GM18868 (cell line): Measurements from ENCODE around the gene SDHC.
"Not testable (repeated sequence)": the region's sequence is repeated elsewhere in the genome, so short reads cannot be mapped to it uniquely, and the experiment has no call there.

Experiments used
- ATAC-seq: cut with Tn5 transposase; IDR thresholded peaks from one replicate; pipeline ENCODE4 v1.9.1; 2021; ENCODE audit warnings: mild to moderate bottlenecking, moderate library complexity; ENCODE audit not compliant: unreplicated experiment

SDHC gene

DNA sequence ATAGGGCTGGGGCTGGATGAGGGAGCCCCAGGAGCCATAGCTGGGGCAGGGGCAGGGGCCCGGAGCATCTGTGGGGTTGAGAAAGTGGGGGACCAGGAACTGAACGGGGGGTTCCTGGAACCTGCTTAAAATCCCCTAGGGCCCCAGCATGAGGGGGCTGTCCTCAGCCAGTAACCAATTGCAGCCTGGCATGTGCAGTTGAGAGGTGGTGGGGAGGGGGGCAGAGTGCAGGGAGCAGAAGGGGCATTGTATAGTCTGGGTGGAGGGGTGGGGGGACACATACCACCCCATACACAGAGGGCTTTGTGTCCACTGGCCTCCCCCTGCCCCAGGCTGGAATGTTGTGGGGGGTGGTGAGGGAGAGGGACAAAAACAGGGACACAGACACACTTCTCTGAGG, 4.3 kb upstream of the SDHC start, which contains the start of gene MPZ:
MPZ (minus strand) TSS at position 101 of the 400 bp plus-strand sequence; CDS start at position 38, 63 bp downstream.
- ATAC-seq: no peak

DNA sequence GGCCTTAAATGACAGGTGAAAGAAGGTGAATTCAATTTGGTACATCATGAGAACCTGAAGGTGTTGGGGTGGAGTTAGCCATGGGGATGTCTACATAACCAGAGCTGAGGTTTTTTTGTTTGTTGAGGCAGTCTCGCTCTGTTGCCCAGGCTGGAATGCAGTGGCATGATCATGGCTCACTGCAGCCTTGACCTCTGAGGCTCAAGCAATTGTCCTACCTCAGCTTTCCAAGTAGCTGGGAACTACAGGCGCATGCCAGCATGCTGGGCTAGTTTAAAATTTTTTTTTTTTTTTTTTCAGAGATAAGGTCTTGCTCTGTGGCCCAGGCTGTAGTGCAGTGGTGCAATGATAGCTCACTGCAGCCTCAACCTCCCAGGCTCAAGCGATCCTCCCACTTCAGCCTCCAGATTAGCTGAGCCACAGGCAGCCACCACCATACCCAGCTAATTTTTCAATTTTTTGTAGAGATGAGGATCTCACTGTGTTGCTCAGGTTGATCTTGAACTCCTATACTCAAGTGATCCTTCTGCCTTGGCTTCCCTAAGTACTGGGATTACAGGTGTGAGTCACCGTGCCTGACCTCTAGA, 2.5 kb upstream of the SDHC start:
- no peak for ATAC-seq

GRCh38 chr1:161313554-161314200, 504 bp upstream of the SDHC start:
- ATAC-seq: peak; percentile 24

DNA sequence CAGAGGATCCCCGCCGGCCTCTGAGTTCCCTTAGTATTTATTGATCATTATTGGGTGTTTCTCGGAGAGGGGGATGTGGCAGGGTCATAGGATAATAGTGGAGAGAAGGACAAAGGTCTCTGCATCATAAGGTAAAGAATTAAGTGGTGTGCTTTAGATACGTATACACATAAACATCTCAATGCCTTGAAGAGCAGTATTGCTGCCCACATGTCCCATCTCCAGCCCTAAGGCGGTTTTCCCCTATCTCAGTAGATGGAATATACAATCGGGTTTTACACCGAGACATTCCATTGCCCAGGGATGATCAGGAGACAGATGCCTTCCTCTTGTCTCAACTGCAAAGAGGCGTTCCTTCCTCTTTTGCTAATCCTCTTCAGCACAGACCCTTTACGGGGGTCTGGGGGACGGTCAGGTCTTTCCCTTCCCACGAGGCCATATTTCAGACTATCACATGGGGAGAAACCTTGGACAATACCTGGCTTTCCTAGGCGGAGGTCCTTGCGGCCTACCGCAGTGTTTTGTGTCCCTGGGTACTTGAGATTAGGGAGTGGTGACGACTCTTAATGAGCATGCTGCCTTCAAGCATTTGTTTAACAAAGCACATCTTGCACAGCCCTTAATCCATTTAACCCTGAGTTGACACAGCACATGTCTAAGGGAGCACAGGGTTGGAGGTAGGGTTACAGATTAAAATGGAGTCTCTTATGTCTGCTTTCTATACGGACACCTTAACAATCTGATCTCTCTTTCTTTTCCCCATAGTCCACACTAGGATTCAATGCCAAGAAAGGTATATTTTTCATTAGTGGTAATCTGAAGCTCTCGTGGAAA, 1.9 kb downstream of the SDHC start:
- not testable (repeated sequence) for ATAC-seq

DNA sequence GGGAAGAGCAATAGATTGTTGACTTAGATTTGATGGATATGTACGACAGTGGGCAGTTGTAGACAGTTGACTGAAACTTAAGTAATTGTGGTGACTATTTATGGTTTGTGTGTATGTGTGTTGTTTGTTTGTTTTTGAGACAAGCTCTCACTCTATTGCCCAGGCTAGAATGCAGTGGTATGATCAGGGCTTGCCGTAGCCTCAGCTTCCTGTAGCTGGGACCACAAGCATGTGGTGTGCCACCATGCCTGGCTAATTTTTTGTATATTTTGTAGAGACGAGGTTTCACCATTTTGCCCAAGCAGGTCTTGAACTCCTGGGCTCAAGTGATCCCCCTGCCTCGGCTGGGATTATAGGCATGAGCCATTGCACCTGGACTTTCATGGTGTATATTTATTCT, 9.8 kb downstream of the SDHC start:
- ATAC-seq: no peak

GRCh38 chr1:161330346-161330745, 16.2 kb downstream of the SDHC start:
- no peak for ATAC-seq

DNA sequence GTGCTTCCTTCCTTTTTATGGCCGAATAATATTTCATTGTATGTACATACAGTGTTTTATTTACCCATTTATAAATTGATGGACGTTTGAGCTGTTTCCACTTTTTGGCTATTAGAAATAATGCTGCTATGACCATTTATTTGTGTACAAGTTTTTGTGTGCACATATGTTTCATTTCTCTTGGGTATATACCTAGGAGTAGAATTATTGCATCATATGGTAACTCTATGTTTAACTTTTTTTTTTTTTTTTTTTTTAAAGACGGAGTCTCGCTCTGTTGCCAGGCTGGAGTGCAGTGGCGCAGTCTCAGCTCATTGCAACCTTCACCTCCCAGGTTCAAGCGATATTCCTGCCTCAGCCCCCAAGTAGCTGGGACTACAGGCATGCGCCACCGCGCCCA, 19.0 kb downstream of the SDHC start:
- no peak for ATAC-seq

DNA sequence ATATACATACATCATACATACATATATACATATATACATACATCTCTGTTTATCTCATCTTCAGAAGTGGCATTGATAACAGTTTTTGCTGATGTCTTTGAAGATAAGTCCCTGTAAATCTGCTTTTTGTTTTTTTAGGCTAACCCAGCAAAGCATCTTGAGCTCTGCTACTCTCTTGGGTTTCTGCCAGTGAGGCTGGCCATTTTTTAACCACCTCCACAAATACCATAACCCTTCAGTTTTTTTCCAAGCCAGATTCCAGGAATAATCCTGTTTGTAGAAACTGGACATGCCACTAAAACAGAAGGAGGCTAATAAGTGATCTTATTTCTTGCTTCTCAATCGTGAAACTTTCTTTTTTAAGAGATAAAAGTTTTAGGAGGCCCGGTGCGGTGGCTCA, 21.6 kb downstream of the SDHC start:
- no peak for ATAC-seq

DNA sequence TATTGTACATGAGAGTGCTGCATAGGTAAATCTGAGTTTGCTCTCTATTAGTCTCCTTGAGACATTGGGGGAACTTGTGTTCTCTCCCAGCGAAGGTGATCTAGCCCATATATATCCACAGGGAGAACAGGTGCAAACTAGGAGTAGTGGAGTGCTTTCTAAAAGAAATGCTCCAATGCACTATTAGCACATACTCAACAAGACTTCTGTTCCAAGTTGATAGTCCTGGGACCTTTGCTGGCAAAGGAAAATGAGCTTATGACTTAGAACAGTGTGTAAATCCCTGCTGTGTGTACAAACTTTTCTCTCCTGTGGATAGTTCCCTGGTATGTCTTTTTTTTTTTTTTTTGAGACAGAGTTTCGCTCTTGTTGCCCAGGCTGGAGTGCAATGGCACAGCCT, 28.0 kb downstream of the SDHC start:
- no peak for ATAC-seq

- ATAC-seq: no peak
These were observed 28.6 kb downstream of the SDHC start for GRCh38 chr1:161342821-161343220.

- no peak for ATAC-seq
These were observed 36.5 kb downstream of the SDHC start for GRCh38 chr1:161350671-161351070.

GRCh38 chr1:161351482-161351881, 37.3 kb downstream of the SDHC start:
- ATAC-seq: no peak

DNA sequence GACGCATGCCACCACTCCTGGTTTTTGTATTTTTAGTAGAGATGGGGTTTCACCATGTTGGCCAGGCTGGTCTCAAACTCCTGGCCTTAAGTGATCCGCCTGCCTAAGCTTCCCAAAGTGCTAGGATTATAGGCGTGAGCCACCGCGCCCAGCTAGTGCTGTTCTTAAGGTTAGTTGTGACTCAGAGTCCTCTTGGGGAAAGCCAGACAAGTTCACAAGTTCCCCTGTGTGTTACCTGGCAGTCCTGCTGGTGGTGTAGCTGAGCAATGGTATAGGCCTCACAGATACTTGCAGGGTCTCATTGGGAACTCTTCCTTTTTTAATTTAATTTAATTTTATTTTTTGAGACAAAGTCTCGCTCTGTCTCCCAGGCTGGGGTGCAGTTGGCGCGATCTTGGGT, 42.9 kb downstream of the SDHC start:
- ATAC-seq: no peak

DNA sequence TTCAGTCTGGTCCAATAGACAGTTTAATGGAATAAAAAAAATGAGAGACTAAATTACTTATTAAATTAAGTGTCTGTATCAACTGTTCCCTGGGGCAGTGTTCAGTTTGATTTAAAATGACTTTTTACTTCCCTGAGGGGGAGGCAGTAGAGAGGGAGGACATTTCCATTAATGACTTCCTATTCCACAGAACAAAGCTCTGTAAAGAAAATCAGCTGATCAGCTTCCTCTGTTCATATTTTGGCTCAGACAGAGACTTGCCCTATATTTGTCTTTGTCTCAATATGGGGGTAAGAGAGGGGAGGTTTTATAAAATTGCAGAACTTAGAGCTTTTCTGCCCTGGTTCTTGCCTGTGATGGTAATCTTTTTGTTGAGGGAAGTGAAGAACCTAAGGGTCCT, 45.1 kb downstream of the SDHC start:
- no peak for ATAC-seq

DNA sequence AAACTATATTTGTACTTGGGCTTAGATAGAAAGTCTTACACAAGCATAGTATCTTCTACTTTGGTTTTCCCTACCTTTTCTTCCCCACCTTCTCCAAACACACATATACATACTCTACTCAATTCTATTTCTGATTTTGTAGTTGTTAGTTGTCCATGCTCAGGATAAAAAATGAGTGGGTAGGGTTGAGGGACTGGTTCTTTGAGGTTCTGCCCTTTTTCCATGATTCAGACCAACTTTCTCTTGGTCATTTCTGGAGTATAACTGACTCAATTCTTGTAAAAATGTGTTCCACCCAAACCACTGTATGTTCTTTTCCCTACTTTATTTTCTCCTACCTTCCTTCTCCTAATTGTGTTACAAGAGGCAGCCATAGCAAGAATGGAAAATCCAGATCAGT, 50.2 kb downstream of the SDHC start:
- no peak for ATAC-seq

DNA sequence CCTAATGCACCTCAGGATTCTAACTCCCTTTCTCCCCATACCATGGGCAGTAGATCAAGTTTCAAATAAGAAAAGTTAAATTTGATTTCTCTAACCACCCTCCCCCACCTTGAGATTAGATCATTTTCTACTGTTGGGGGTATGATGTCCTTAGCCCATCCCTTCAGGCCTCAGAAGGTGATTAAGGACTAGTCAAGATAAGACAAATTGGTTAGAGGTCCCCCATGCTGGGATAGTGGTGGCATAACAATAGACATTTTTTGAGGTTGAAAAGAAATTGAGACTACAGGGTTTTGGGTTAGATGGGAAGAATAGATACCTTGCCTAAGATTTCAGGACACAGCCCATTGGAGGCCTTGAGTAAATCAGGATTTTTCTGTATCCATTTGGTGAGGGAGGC, 51.0 kb downstream of the SDHC start:
- ATAC-seq: no peak

DNA sequence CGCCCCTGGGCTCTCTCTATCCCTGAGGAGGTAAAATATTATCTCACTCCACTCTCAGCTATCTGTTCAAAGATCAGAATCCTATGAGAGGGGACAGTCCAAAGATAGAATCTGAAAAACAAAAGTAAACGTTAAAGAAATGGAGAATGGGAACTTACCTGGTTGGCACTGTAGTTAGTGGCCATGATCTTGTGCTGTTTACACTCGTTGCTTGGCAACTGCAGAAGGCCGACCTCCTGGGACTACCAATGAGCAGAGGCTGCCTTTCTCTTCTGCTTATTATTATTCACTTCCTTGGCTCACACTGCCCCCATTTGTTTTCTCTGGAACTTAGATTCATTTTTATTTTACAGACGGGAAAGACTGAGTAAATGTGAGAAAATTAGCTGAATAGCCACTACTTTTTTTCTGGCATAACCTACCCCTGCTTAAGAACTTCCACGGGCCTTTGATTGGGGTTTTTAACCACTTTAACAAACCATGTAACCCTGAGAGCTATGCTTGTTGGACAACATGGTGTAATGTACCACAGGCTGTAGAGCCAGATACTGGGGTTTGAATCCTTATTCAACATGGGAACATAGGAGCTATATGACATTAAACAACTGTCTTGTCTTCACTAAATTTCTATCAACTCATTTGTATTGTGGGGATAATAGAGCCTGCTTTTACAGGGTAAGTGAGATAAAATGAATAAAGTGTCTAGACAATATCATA, 53.7 kb downstream of the SDHC start, which contains the start of gene CFAP126:
CFAP126 (minus strand) TSS at position 193 of the 717 bp plus-strand sequence; CDS start at position 185, 8 bp downstream.
- peak; percentile 99 for ATAC-seq

GRCh38 chr1:161373442-161373841, 59.3 kb downstream of the SDHC start:
- no peak for ATAC-seq

DNA sequence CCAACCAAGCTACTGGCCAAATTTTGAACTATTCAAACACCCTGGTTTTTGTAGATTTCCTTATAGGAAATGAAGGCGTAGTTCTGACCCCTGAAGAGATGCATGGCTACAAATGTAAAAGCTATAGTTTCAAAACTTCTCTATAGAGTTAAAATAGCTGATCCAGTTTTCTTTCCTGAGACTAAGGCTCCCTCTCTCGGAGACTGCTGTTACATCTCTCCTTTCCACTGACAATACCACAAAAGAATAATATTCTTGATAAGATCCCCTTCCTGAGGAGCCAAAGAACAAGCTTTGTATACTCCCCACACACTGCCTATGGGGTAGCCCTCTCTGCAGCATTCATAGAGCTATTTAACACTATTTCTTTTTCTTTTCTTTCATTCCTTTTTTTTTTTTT, 60.2 kb downstream of the SDHC start:
- ATAC-seq: no peak

GRCh38 chr1:161378014-161378413, 63.8 kb downstream of the SDHC start:
- ATAC-seq: no peak

DNA sequence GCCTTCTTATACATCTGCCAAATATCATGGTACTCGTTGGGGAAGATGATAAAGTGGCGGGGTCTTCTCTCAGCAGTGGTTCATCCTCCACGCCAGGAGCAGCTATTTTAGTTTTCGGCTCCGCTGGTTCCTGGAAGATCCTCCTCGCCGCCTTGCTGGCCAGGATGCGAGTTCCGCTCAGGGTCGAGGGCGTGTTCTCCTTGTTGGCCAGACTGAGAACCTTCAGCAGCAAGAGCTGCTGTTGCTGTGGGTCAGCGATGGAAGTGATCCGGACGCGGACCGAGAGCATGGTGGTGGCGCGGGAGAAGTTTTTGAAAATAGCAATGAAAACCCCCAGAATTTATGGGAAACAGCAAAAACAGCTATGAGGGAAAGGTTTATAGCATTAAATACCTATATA, 64.9 kb downstream of the SDHC start:
- no peak for ATAC-seq
